GM12874 (cell line): ENCODE results near the gene IGF2R.

Source experiments
- CTCF ChIP-seq: IDR thresholded peaks from 2 replicates; pipeline ENCODE4 v1.5.1; 2011; ENCODE audit warnings: low read depth, mild to moderate bottlenecking, control low read depth, low read length, moderate library complexity; ENCODE audit not compliant: insufficient read depth

Gene IGF2R

GRCh38 chr6:159983641-159984080, 14.8 kb downstream of the IGF2R start:
- no peak for TF ChIP-seq CTCF

GRCh38 chr6:159984268-159984786, 15.4 kb downstream of the IGF2R start:
- no peak for TF ChIP-seq CTCF

- no peak for TF ChIP-seq CTCF
These were observed 16.5 kb downstream of the IGF2R start for GRCh38 chr6:159985296-159985945.

- TF ChIP-seq CTCF = no peak
These were observed 20.1 kb downstream of the IGF2R start for GRCh38 chr6:159988983-159989454.

GRCh38 chr6:159989492-159990480, 20.9 kb downstream of the IGF2R start:
- no peak for TF ChIP-seq CTCF

- no peak for TF ChIP-seq CTCF
These were observed 23.5 kb downstream of the IGF2R start for GRCh38 chr6:159992366-159992765.

- TF ChIP-seq CTCF = no peak
These were observed 26.5 kb downstream of the IGF2R start for GRCh38 chr6:159995405-159995804.
